Suprapubic skin (tissue), 3 donors: ENCODE data around the gene SH3GLB1.

ENCODE experiments used
- POLR2AphosphoS5 ChIP-seq, 3 donors: sonication (generic); formaldehyde crosslinking; IDR thresholded peaks; one replicate each; pipeline ENCODE4 v1.6.1; 2017; ENCODE audit warnings: antibody characterized with exemption in 3 of 3
- TF ChIP-seq, protein P1 (sequence below), 2 donors: fragments of 200-600 bp in 1 of 2; fragments of 450-650 bp in 1 of 2; sonication (generic) in 1 of 2; IDR thresholded peaks; one replicate each; pipeline ENCODE4 v1.5.1; 2016 to 2019; ENCODE audit warnings: antibody characterized with exemption in 2 of 2, mild to moderate bottlenecking in 1 of 2, moderate library complexity in 1 of 2

DNA sequence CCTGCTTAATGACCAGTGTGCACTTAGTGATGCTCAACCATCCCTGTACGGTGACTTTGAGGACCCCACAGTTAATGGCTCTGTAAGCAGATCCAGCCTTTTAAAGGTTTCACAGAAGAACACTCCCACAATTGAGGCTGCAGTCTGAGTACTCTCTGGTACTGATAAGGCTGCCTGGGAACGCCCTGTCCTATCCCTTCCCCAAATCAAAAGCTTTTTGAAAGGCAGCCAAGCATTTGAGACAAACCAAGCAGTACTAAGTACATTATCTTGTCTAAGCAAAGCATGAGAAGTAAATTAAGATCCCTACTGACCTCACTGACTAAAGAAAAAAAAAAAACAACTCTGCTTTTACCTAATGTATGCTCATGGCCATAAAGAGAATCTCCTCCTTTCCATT is 60.7 kb downstream of the SH3GLB1 start:
- TF ChIP-seq, protein P1, sequence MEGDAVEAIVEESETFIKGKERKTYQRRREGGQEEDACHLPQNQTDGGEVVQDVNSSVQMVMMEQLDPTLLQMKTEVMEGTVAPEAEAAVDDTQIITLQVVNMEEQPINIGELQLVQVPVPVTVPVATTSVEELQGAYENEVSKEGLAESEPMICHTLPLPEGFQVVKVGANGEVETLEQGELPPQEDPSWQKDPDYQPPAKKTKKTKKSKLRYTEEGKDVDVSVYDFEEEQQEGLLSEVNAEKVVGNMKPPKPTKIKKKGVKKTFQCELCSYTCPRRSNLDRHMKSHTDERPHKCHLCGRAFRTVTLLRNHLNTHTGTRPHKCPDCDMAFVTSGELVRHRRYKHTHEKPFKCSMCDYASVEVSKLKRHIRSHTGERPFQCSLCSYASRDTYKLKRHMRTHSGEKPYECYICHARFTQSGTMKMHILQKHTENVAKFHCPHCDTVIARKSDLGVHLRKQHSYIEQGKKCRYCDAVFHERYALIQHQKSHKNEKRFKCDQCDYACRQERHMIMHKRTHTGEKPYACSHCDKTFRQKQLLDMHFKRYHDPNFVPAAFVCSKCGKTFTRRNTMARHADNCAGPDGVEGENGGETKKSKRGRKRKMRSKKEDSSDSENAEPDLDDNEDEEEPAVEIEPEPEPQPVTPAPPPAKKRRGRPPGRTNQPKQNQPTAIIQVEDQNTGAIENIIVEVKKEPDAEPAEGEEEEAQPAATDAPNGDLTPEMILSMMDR (IDR thresholded peaks at IDR 0.05) = no peak
- TF ChIP-seq POLR2AphosphoS5 (IDR thresholded peaks at IDR 0.05) = no peak
